Urothelium cell line (cell line): ENCODE measurements around the gene PPIL1.

ENCODE experiments used
- DNase-seq: peaks from one replicate; pipeline ENCODE4 v3.0.0; 2011; ENCODE audit warnings: low spot score, mixed read lengths
- FAIRE-seq: peaks from 2 replicates; lab custom pipeline; 2011; peaks lifted over from hg19 to GRCh38; lab: Jason Lieb, UNC

PPIL1 gene

DNA sequence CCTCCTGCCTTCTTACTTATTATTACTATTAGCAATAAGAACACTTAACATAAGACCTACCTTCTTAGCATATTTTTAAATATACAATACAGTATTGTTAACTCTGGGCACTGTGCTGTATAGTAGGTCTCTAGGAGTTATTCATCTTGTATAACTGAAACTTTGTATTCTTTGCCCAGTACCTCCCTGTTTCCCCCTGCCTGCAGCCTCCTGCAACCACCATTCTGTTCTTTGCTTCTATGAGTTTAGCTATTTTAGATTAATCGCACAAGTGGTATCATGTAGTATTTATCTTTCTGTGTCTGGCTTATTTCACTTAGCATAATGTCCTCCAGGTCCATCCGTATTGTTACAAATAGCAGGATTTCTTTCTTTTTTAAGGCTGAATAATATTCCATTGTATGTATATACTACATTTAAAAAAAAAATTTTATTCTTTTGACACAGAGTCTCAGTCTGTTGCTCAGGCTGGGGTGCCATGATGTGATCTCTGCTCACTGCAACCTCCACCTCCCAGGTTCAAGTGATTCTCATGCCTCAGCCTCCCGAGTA, 15.6 kb upstream of the PPIL1 start:
- no peak for FAIRE-seq
- DNase-seq, result no peak

DNA sequence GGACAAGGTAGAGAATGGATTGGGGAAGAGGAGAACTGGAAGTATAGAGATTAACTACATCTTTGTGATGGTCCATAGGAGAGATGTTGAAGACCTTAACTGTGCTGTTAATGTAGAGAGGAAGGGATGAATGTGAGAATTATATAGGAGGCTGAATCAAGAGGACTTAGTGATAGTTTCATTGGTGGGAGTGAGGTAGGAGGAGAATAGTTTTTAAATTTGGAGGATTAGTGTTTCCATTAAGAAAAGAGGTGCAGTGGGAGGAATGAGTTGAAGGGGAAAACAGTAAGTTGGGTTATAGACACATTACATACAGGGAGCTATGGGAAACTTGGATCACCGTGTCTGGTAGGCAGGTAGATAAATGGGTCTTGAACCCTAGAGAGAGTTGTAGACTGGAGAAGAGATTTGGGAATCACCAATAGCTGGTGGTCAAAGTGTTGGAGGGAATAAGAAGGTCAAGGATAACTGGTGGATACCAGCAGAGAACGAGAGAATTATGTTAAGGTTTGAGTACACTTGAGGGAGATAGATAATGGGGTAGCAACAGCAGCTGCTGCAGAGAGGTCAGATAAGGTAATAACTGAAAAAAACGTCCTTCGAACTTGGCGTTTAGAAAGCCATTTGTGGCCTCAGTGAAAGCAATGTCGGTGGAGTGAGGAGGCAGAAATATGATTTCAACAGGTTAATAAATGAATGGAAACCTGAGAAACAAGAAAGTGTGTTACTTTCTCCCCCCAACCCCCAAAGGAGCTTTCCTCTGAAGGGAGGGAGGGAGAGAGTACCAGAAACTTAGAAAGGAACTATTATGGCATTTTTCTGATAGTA, 14.3 kb upstream of the PPIL1 start:
- no peak for FAIRE-seq
- DNase-seq, result no peak

DNA sequence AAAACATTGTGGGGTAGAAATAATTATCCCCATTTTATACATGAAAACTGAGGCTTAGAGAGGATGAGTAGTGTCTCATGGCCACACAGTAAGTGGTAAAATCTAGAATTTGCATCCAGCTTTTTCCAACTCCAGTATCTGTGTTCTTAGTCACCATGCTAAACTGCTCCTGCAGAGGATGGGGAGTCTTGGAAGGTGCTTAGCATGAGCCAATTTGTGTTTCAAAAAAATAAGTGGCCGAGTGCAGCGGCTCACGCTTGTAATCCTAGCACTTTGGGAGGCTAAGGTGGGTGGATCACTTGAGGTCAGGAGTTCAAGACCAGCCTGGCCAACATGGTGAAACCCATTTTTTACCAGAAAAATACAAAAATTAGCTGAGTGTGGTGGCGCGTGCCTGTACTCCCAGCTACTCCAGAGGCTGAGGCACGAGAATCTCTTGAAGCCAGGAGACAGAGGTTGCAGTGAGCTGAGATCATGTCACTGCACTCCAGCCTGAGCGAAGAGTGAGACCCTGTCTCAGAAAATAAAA, 13.6 kb upstream of the PPIL1 start:
- FAIRE-seq, result no peak
- DNase-seq, result no peak

DNA sequence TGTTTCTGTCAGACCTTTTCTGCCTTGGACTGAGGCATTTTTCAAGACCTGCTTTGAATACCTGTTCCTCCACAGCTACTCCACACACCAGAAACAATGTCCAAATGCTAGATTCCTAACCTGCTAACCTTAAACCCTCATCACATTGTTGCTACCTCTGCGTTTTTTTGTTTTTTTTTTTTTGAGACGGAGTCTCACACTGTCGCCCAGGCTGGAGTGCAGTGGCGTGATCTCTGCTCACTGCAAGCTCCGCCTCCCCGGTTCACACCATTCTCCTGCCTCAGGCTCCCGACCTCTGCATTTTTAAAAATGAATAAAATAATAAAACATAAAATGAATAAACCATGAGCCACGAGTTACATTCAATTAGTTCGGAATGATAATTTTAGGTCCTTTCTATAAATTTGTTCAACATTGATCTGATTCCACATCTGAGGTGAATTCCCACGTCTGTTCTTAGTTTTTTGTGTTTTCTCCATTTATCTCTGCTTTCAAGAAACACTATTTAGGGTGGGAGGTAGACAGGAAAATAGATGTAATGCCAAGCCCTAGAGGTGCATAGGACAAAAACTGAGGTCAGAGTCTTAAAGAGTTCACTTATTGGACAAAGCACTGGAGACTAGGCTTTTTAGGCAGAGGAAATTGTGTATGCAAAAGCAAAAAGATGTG, 12.5 kb upstream of the PPIL1 start:
- no peak for FAIRE-seq
- no peak for DNase-seq

DNA sequence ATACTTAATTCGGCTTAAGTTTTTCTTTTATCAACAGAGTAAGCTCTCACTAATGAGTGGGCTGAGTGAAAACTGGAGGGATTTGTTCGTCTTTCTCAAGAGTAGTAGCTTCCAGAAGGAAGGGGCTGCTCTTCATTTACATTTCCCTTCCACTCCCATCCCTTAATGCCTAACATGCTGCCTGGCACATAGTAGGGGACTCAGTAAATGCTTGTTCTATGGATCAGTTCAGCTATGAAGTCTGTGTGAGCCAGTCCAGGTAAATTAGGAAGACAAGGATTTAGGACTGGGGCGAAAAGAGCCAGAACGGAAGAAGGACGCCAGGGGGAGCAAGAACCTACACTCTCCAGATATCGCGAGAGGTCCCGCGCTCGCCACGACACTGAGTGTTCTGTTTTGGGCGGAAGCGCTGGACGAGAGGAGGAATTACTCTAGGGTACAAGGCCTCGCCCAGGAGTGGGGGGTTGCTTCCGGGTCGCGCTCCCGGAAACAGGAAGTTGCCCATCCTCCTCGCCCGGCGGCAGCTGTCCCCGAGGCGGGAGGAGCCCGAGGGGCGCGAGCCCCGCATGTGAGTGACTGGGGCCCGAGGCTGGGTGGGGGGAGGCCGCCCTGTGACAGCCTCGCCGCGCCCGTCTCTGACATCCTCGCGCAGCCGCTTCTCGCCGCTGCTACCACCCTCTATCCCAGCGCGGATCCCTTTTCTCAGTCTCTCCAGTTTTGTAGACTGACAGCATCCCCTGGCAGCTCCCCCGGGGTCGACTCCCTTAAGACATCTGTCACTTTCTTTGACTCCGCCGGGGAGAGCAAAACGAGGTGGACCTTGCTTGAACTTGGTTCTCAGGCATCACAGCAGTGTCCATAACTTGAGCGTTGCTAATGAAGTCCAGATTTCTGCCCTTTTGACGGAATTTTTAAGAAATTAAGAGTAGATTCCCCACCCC, 11.1 kb upstream of the PPIL1 start, which contains the start of gene C6orf89:
TSS of gene C6orf89 (plus strand) at position 492 of the 941 bp plus-strand sequence. CDS start 13,493 bp downstream, outside the sequence.
- FAIRE-seq (peak; percentile 63), DNase-seq (peak; percentile 96)

DNA sequence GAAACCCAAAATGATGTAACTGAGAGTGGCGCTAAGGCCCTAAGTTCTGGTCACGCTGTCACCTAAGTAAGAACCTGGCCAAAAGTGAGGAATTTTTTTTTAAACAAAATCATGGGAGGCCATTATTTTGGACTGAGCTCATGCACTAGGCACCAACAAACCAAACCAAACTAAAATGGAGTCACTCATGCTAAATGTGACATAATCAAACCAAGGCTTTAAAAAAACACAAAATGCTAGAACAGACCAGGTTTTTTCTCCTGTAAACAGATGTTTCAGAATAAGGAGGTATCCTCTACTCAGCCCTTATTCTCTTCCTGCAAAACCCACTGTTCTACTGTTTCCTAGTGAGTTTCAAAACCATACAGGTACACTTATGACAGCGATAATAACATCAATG, 10.0 kb upstream of the PPIL1 start:
- FAIRE-seq, result no peak
- no peak for DNase-seq

DNA sequence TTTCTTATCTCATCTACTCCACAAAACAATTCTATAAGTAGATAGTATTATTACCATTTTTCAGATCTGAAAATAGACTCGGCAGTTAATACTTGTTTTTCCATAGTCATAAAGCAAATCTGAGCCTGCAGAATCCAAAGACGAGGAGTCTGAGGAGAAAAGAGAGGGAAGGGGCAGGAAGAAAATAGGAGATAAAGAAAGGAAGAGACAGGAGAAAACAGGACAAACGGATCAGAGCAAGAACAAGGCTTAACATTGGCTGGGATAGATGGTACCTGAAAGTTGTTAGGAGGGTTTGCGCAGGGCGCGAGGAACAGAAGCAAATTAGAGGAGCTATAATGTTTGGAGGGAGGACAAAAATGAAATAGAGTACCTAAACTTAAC, 639 bp upstream of the PPIL1 start:
- FAIRE-seq (no peak), DNase-seq (no peak)

DNA sequence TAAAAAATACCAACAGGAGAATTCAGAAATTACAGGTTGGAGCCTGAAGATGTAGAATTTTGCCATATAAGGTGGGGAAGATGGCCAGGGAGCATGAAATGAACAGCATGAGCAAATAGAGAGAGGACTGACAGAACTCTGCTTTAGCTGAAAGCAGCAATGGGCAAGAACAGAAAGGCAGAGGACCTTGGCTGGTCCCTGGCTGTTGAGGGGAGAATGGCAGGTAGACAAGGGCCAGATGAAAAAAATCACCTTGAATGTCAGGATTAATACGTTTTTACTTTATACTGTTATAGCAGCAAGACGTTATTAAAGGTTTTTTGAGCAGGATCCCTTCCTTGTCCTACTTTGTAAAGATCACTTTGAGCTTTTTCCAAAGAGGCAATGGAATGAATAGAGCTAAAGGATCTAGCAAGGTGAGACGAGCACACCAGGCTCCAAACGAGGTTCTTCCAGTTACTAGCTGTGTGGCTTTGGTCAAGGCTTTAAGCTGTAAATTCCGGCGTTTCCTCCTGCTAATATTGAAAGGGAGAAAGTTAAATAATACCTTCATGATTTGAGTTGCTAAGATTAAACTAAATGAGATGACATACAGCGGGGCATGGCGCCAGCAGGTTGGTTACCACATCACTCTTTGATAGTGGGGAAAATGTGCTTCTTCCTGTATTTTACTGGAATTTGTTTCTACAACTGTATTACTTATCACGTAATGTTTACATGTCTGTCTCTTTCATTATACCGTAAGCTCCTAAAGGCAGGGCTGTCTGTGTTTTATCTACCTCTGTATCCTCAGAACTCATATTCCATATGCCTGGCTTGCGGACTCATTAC, 776 bp downstream of the PPIL1 start:
- FAIRE-seq (no peak), DNase-seq (no peak)

DNA sequence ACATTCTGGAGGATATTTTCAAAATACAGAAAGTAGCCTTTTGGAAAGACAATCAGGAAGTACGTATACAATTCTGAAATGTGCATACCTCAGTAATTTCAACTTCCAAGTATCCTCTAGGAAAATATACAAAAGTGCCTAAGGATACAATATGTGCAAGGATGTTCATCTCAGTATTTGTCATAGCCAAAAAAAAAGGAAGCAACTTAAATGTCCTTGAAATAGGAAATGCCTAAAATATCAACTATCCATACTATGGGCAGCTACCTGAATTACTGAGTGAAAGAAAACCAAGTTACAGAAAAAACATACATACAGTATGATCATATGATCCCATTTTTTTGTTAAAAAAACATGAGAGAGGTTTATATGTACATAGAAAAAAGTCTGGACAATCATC, 1.5 kb downstream of the PPIL1 start:
- DNase-seq, result no peak
- FAIRE-seq, result no peak

DNA sequence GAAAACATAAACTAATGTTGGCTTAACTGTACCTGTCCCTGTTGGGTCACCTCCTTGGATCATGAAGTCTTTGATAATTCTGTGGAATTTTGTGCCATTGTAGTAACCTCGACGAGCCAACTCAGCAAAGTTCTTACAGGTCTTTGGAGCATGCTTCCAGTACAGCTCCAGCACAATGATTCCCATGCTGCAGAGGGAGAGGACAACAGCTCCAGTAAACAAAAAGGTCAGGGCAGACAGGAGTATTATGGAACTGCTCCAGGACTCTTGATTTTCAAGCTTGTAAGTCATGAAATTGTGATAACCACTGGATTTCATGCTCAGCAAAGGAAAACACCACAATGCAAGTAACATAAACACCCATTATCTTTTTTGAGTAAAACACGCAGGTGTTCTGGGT, 2.9 kb downstream of the PPIL1 start:
- FAIRE-seq (no peak), DNase-seq (no peak)

DNA sequence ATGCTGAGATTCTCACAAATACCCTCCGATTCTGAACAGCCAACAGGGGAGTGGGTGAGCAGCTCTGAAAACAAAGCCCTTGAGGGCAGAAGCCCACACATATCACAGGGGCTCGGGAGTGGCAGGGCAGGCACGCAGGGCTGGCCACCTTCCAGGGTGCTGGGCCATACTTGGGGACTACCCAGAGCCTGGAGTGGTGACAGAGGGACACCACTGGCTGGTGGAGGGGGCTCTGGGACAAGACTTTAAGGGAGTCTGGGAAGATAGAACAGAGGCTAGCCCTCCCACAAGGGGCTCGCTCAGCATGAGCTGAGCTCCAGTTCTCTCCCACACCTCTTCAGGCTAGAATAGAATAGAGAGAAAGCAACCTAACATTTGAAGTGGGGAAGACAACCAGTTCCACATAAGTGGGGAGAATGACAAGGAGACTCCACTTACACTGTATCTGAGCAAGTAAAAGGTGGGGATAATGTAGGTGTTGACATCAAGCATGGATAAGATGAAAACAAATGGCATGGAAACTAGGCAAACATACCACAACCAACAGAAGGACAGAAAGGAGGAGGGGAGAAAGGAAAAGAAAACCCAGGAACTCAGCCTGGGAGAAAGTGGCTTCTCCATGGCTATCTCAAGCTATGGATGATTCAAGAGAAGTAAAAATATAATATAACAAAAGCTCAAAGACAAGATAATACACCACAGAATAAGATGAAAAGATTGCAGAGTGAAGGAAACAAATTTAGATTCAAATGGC, 7.0 kb downstream of the PPIL1 start:
- no peak for FAIRE-seq

DNA sequence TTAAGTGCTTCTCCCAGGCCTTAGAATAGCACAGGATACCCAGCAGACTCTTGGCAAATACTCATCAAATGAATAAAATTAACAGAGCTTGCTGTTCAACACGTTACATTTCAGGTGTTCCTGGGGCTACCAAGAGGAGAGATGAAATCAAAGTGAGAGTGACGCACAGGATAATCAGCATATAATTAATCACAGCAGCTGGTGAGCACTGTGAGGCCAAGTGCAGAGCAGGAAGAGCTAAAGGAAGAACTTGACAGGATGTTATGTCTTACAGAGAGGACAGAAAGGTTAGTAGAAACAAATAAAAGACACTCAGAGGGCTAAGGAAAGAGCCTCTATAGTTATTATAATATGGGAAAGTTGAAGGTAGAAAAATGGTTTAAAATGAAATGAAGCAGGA, 8.8 kb downstream of the PPIL1 start:
- DNase-seq (no peak), FAIRE-seq (no peak)

More for the DNA sequence above, 7.0 kb downstream of the PPIL1 start:
- no peak for DNase-seq

DNA sequence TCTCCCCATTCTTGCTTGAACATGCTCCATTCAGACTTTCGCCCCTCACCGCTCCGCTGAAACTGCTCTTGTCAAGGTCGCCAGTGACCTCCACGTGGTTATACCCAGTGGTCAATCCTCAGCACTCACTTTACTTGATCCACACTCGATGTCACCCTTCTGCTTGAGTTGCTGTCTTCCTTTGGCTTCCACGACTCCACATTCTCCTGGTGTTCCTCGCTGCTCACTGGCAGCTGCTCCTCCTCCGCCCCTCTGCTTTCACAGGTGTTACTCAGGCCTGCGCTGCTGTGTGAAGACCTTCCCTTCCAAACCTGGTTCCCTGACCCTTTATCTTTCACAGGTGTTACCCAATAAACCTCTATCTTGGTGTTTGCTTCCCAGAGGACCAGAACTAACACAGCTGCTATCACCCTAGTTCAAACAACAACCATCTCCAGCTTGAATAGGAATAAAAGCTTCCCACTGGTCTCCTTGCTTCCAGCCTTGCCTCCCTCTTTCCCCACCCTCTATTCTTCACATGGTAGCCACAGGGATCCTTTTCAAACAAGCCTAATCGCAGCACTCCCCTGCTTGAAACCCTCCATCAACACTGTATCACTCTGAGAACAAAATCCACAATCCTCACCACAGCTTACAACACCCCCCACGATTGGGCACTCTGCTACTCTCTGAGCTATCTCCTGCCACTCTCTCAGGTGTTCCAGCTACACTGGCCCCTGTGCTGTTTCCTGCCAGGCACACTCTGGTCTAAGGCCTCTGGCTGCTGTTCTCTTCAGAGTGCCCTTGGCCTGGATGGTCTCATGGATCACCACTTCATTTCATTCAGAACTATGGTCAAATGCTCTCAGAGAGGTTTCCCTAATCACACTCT, 10.7 kb downstream of the PPIL1 start:
- FAIRE-seq, result no peak
- no peak for DNase-seq

DNA sequence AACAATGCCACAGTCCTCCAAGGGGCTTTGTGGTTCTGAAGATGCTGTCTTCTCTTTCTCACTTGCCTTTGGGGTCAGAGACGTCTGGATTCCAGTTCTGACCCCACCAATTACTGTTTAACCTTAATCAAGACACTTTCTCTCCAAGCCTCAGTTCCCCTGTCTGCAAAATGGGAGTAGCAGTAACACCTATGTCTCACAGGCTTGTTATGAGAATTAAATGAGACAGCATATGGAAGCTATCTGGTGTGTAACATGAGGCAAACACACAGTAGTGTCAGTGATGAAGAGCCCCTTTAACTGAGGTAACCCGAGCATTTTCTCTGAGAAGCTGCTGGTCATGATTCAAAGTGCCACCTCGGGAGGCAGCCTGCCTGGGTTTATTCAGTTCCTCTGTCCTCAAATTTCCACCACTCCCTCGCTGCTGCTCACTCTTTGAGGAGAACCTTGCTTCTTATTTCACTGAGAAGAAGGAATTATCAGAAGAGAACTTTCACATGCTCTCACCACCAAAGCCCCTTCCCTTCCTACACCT, 11.7 kb downstream of the PPIL1 start:
- FAIRE-seq (no peak), DNase-seq (no peak)

DNA sequence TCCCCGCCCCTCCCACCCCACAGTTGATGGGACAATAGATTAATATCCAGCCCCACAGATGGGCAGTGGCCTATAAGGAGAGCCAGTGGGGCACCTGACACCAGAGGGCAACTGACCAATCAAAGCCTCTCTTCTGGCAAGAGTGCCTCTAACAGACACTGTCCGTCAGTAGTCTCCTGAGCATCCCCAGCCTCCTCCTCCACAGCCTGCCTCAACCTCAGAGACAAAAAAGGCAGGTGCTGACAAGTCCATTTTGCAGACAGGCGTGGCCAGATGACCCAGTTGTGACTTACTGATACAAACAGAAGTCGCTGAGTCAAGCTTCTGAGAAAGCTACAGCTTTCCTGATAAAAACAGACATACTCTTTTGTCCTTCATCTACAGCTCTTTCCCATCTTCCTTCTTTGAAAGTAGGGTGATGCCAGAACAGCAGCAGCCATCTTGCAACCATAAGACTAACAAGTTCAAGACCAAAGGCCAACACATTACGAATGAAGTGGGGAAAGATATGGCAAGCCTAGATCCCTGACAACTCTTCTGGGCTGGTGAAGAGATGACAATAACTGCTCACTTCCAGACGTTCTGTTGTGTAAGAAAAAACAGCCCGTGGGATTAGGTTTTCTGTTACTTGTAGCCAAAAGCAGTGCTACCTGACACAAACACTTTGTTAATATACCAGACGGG, 12.3 kb downstream of the PPIL1 start:
- FAIRE-seq (no peak), DNase-seq (no peak)

DNA sequence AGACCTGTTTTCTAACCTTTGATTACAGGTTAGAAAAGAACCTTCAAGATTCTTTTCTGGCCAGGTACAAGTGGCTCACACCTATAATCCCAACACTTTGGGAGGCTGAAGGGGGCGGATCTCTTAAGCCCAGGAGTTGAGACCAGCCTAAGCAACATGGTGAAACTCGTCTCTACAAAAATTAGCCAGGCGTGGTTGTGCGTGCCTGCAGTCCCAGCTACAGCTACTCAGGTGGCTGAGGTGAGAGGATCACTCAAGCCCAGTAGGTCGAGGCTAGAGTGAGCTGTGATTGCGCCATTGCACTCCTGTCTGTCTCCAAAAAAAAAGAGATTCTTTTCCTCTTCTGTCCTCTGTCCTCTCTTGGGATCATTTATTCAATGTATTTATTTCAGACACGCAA, 14.5 kb downstream of the PPIL1 start:
- DNase-seq, result no peak
- no peak for FAIRE-seq

DNA sequence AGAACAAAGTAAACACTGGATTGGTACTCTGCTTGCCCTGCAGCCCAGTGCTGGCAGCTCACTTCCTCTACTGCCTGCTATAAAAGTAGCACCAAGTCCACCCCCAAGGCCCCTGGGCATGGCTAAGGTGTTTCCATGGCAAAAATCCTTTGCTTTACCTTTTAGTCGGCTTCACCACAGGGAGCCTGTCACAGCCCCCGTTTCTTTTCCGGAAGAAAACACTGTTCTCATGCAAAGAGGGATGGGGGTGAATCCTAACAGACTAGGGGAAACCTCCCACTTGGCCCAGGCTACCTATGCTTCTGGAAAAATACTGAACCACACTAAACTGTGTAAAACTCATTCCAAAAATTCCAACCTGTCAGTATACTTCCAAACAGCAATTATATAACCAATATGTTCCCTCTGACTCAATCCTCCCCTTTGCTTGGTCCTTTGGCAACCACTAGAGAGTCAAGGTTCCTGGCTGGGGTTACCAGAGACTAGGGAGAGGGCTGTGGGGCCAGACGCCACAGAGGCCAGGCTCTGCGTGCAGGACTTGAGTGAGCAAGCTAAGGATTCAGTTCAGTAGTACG, 16.1 kb downstream of the PPIL1 start:
- no peak for FAIRE-seq
- no peak for DNase-seq
